Hematopoietic multipotent progenitor cell treated with erythropoietin and hydrocortisone succinate and interleukin-3 and kit ligand, for 8 days (in vitro differentiated cells): ENCODE measurements around the gene TRIP6.
"Not testable (repeated sequence)": the region's sequence is repeated elsewhere in the genome, so short reads cannot be mapped to it uniquely, and the experiment has no call there.

Source experiments
- DNase-seq: peaks from one replicate; pipeline ENCODE4 v3.0.0-alpha.2; 2015

The TRIP6 gene

DNA sequence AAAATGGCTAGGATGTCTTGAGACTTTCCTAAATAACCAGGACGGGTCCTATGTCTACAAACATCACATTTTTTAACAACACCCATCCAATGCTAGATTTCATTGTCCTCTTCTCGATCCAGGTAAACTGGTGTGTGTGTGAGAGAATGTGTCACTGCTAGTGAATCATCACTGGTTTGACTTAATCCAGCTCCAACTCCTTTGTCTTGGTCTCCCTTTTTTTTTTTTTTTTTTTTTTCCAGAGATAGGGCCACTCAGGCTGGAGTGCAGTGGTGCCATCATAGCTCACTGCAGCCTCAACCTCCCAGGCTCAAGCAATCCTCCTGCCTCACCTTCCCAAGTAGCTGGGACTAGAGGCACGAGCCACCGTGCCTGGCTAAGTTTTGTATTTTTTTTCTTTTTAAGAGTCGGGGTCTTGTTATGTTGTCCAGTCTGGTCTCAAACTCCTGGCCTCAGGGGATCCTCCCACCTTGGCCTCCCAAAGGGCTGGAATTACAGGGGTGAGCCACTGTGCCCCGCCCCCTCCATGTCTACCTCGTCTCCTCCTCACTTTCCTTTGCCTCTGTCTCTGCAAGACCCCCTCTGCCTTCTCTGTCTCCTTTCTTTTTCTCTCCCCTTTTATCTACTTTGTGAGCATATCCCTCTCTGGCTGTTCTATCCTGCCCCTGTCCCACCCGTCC, 24.5 kb downstream of the TRIP6 start:
- DNase-seq = peak; percentile 21

DNA sequence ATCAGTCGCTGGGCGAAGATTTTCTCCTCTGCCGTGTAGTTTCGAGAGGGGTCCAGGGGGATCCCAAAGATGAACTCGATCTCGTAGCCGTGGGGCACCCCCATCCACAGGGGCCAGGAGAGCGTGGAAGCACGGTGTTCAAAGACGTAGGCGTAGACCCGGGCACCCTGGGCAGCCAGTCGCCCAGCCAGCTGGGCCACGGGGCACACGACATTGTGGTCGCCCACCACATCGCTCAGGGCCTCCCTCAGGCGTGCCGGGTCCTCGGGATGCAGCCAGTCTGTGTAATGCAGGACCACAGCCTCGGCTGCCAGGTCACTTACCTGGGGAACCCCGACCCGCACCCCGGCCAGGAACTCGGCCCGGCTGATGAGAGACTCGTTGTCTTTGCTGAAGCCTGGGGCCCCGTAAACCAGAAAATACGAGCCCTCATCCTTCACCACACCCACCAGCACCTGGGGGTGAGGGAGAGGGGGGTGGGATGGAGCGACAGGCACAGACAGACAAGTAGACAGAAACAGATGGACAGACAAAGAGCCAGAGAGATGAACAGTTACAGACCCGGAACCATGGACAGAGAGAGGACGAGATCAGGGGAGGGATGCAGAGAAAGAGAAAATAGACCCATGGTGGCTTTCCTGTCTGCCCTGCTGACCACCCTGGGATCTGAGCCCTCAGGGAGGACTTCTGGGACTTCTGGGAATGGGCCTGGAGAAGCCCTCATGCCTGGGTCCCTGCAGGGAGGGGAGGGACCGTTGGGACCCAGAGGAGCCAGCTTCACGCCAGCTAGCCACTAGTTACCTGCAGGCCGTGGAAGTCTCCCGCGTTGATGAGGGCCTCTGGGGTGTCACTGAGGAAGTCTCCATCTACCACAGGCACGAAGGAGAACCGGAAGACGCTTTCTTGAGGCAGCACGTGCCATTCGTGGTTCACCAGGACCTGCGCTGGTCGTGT, 25.5 kb downstream of the TRIP6 start:
- DNase-seq = no peak

DNA sequence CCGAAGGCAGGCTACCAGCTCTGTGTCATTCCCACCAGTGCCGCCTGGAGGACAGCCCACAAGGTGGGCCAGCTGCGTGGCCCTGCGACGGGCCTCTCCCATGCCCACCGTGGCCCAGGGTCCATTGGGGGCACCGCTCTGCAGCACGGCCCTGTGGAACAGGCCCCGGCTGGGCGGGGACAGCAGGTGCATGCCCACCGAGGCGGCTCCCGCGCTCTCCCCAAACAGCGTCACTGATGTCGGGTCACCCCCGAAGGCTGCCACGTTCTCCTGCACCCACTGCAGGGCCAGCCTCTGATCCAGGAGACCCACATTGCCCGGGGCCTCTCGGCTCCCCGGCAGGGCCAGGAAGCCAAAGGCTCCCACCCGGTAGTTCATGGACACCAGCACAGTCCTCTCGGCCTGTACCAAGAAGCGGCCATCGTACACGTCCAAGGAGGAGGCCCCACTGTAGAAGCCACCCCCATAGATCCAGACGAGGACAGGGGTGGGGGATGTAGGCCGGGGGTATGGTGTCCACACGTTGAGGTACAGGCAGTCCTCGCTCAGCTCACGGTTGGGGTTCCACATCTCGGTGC, 26.2 kb downstream of the TRIP6 start:
- DNase-seq = no peak

DNA sequence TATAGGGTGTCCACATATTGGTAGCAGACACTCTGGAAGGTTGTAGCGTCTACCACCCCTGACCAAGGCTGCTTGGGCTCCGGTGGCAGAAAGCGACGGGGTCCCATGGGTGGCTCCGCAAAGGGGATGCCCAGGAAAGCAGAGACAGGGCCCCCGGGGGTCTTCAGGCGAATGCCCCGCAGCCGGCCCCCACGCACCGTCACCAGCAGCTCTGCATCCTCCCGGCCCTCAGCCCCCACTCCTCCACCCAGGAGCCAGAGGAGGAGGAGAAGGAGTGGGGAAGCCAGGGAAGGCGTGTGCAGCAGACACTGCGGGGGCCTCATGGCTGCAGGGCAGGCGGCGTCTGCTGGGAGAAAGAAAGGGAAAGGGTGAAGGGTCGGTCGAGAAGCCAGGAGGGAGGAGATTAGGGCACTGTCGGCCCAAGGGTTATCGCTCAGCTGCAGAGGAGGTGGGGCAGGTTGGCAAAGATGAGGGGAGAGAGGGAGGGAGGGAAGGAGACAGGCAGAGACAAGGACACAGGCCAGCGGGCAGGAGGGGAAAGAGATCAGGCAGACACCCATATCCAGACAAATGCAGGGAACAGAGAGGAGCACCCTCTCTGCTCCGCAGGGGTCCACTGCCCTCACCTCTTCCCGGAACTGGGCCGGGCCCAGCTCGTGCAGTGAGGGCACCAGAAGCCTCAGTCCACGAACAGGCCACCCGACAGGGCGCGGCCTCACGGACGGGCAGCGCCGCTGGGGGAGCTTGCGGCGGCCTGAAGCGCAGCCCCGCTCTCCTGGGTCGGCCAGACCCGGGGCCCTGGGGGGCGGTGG, 26.9 kb downstream of the TRIP6 start:
- peak; percentile 95 for DNase-seq

DNA sequence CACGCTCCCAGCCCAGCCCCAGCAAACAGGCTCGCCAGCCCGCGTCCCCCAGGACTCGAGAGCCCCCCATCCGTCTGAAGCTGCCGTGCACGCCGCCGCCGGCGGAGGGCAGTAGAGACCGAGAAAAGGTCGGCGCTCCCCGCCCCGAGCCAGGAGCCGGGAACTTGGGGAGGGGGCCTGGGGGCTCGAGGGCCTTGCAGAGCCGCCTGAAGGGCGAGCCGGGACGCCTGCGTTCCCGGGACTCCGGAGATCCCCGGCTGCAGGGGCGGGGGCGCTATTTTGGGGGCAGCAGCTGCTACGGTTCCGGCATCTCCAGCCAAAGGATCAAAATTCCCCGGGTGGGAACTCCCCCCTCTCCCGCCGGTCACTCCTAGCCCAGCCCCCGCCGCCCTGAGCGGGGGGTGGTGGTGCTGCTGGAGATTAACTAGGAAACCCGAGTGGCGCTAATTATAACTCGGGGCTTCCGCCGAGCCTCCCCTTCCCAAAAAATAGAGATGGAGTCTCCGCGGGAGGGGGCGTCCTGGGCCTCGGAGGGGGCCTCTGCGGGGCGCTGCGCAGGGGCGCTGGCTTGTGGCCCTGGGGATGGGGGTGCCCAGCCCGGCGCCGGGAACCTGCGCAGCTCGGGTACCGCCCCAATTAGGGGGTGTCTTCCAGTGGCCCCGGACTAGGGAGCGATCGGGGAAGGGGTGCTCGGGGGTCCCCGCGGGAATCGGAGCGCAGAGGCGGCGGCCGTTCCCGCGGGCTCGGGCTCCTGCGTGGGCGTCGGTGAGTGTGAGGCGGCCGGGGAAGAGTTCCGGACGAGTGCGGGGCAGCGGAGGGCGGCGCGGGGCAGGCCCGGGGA, 27.9 kb downstream of the TRIP6 start:
- peak; percentile 64 for DNase-seq

DNA sequence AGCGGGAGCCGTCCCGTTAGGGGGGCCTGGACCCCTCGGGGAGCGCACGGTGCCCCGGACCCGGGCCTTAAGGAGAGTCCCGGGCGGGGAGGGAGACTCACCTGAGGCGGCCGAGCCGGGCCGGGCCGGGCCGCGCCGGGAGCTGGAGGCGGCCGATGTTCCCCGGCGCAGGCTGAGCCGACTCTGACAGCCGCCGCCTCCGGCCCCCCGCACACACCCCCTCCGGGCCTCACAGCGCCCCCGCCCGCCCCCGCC, 28.4 kb downstream of the TRIP6 start, which contains the start of gene ACHE:
Gene ACHE (minus strand): TSS at position 188 of the 255 bp plus-strand sequence. CDS start 1,656 bp downstream, outside the sequence.
- no peak for DNase-seq

DNA sequence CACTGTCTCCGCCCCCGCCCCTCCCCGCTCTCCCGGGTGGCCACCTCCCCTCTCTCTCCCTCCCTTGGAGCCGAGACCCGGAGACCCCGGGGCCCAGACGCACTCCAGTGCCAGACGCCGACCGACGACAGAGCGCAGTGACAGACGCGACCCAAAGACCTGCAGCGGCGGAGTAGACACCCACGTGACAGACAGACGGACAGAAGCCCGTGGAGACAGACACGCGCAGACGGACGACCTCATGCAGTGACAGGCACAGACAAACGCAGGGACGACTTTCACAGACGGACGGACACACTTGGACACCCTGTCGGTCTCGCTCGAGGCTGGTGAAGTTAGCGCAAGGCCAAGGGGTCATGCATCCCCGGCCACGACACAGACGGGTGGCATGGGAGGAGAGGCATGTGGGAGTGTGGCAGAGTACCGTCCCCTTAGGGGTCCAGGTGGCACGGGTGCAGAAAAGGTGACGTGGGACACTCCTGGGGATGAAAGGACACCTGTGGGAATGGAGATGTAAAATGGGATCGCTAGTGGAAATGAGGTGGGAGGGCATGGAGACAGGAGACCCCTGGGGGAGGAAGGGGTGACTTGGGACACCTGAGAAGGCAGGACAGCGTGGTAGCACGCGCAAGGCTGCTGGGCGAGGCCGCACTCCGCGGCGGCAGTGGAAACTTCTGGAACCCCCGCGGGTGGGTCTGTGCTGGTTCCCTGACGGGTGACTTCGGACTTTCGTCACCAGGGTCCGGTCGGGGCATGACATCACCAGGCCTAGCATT, 29.0 kb downstream of the TRIP6 start:
- DNase-seq = peak; percentile 73

DNA sequence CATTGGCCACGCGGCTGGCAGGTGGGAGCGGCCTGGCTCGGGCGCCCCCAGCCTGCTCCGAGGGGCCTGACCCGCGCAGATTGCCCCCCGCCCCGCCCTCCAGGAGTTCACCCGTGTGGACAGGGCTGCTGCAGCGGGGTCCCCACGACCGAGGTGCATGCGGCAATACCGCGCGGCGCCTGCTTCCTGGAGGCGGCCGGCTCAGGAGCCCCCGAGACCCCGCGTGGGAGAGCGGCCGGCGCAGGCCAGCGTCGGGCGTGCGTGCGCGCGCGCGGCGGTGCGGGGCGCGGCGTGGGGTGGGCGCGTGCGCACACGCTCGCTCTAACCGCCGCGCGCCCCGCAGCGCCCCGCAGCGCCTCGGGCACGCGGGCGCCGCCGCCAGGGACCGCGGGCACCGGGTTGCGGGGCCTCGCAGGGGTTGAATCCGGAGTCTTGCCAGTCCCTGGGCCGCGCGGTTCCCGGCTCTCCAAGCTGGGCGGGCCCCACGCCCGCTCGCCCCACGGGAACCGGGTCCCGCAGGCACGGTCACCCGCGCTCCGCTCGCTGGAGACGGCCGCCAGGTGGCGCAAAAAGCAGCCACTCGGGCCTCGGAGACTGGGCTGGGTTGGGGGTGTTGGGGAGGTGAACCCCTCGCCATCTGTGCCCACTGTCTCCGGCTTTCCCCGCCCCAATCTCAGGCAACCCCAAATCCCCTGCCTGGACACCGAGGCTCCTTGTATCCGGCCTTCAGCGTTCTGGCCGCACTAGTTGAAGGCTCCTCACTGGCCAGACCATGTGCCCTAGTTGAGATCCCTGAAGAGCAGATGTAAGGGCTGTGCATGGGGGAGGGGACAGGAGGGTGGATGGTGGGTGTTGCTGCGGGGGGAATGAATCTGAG, 29.8 kb downstream of the TRIP6 start:
- peak; percentile 35 for DNase-seq

DNA sequence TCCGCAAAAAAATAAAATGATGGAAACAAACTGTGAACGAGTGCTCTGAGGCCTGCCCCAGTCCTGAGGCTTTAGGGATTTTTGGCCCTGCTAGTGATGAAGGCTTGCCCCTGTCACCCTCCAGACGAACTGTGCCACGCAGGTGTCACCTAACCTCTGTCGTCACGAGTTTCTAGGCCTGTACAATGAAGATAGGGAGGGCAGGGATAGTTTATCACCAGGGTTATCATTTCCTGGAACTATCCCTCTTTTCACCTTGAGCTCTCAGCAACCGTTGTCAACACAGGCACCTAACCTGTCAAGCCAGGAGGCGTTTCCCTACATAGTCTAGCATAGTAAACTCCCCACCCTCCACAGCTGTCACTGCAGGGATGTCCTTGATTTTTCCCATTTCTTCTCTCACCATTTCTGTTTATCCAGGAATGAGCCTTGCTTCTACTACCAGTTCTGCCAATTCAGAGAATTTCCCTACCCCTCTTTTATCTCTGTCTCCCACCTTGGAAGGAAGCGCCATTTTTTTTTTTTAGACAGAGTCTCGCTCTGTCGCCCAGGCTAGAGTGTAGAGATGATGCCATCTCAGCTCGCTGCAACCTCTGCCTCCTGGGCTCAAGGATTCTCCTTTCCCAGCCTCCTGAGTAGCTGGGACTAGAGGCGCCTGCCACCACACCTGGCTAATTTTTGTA, 30.7 kb downstream of the TRIP6 start:
- peak; percentile 81 for DNase-seq

DNA sequence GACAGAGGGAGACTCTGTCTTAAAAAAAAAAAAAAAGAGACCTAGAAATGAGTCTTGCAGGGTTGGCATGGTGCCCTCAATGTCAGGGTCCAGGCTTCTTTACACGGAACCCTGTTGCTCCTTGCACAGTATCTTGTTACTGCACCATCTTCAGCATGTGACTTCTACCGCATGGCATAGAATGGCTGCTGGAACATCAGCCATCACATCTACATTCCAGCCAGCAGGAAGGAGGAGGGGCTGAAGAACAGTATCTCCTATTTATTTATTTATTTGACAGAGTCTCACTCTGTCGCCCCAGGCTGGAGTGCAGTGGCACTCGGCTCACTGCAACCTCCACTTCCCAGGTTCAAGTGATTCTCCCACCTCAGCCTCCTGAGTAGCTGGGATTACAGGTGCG, 32.2 kb downstream of the TRIP6 start:
- DNase-seq = no peak

DNA sequence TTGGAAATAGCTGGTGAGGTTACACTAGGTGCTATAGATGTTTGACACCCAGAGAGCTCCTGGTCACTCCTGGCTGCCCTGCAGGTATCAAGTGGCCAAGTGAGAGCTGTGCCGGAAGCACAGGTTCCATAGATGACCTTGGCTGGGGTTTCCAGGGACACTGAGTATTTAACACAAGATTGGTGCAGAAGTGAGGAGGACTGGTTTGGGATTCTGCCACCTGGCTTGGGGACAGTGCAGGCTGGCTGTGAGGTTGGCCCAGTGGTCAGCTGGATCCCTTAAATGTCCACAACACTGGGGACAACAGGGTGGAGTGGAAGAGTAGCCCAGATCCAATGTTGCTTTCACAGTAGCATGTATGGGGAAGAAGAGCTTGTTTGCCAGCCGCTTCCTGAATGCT, 33.8 kb downstream of the TRIP6 start:
- DNase-seq = no peak

DNA sequence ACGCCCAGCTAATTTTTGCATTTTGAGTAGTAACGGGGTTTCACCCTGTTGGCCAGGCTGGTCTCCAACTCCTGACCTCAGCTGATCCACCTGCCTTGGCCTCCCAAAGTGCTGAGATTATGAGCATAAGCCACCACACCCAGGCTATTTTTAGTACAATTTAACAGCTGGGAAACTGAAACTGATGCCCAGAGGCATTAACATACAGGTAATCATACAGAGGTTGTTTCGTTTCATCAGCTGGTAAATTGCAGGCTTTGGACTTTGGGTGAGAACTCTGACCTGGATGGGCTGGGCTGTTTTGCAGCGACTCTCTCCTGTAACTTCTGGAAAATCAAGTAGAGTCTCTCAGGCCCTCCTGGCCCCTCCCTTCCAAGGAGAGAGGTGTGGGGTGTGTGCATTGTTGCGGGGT, 34.7 kb downstream of the TRIP6 start:
- DNase-seq = no peak

DNA sequence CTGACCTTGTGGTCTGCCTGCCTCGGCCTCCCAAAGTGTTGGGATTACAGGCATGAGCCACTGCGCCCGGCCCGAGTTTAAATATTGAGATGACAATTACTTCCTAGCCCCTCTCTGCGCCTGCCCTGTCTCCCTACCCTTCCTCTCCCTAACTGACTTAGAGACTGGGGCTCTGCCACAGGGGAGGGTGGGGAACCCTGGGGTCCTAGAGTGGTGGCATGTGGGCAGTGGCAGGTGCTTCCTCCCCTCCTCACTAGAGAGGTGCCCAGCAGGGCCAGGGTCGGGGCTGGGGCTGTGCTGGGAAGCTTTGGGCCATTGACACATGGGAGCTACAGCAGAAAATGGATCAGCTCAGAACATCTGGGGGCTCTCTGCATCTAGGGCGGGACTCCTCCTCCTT, 35.5 kb downstream of the TRIP6 start:
- no peak for DNase-seq

DNA sequence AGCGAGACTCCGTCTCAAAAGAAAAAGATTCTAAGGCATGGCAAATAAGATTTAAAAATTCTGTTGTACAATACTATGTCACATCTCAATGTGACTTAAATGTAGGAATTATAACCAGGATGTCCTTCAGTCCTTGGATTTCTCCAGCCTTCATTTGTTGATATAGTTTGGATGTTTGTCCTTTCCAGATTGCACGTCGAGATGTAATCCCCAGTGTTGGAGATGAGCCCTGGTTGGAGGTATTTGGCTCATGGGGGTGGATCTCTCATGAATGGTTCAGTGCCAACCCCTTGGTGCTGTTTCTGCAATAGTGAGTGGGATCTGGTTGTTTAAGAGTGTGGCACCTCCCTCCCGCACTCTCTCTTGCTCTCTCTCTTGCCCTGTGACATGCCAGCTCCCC, 41.3 kb downstream of the TRIP6 start:
- DNase-seq = no peak

DNA sequence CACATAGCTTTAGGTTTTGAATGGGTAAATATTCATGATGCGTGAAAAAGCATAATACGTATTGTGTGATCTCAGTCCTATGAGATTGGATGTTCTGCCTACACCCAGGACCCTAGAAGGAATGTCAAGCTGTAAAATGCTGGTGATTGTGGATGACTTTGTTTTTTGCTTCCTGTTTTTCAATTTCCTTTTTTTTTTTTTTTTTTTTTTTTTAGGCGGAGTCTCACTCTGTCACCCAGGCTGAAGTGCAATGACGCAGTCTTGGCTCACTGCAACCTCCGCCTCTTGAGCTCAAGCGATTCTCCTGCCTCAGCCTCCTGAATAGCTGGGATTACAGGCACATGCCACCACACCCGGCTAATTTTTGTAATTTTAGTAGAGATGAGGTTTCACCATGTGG, 43.3 kb downstream of the TRIP6 start:
- DNase-seq = peak; percentile 20

DNA sequence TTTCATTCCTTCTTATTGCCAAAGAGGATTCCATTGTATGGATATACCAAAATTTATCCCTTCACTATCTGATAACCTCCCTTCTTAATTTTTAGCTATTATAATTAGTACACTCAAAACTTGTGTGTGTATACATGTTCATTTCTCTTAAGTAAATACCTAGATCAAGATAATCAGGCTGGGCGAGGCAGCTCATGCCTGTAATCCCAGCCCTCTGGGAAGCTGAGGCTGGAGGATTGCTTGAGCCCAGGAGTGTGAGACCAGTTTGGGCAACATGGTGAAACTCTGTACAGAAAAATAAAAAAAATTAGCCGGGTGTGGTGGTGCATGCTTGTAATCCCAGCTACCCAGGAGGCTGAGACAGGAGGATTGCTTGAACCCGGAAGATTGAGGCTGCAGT, 44.3 kb downstream of the TRIP6 start:
- DNase-seq = no peak

DNA sequence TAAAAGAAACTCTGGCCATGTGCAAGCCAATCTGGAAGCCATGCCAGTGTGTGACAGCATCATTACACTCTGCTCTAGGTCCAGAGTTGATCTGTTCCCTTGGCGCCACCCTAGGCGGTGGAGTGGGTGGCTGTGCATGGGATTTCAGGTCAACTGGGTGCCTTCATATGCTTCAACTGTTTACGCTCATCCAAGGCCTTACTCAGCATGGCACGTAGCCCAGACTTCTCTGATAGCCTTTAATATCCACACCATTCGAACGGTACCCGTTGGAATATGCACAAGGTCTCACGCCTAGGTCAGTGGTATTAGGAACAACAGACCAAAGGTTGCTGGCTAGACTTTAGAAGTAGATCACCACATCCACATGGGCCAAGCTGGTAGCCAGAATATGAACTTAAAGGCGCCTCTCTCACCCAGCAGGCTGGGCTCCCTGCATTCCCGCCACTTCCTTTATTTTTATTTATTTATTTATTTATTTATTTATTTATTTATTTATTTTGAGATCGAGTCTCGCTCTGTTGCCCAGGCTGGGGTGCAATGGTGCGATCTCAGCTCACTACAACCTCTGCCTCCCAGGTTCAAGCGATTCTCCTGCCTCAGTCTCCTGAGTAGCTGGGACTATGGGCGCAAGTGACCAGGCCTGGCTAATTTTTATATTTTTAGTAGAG, 47.2 kb downstream of the TRIP6 start:
- DNase-seq = no peak

DNA sequence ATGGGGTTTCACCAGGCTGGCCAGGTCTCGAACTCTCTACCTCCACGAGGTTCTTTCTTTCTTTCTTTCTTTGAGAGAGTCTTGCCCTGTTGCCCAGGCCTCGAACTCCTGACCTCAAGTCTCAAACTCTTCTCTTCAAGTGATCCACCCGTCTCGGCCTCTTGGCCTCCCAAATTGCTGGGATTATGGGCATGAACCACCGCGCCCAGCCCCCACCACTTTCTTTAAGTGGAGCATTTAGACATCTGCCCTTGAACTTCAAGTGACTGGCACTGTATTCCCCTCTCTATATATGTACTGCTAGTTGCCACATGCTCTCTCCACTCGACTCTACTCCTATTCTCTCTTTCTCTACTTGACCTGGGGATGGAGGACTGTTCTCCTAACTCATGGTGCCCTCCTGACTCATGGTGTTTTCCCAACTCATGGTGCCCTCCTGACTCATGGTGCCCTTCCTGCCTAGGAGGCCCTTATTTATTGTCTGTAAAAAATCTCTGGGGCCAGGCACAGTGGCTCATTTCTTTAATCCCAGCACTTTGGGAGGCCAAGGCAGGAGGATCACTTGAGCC, 47.8 kb downstream of the TRIP6 start:
- no peak for DNase-seq

DNA sequence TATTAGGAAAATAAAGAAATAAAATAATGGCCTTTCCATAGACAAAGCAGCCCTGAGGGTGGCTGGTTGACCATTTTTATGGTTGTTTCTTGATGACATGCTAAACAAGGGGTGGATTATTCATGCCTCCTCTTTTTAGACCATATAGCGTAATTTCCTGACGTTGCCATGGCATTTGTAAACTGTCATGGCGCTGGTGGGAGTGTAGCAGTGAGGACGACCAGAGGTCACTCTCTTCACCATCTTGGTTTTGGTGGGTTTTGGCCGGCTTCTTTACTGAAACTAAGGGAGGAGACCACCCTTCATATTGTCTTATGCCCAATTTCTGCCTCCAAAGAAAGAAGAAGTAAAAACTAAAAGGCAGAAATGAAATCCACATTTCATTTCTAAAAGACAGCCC, 52.1 kb downstream of the TRIP6 start:
- DNase-seq = not testable (repeated sequence)
